Measurements from ENCODE around the gene BMERB1. TPM values are rescaled to one million over a fixed set of nuclear protein-coding genes. Genes with fewer than 3 reads are reported as not detected.
A peak's percentile ranks its signal among the peaks of the same experiment; 100 is the strongest.

The BMERB1 gene
- total and polyA plus RNA-seq, 9 of the 15 experiments (the other 6 are each of a cell fraction or from before 2014, with no cell fraction given): 0.29 to 2.9 (median 0.94) TPM

- no TSS peak for BruUV-seq (replicated peaks)
- no peaks in the 10 kb centered on the region for H3K79me2 ChIP-seq (ENCODE audit: control insufficient read depth, insufficient read depth, low read length)
- ATAC-seq (no peak), FAIRE-seq (no peak), DNase-seq (ENCODE audit: extremely low read depth in 1 of 4, low spot score in 3 of 4) (no peak)
- no peaks in the 10 kb centered on the region for H3K9me3 ChIP-seq (replicated peaks; ENCODE audit: control insufficient read depth, insufficient read depth, low read depth, low read length)
- H2AFZ ChIP-seq (ENCODE audit: low read depth, low read length): peak overlapping the region; percentile 83
- WGBS (ENCODE audit: insufficient coverage, low coverage, missing lambda C conversion rate): 36% methylated on average over 4 of the region's 4 CpGs
- POLR2A ChIA-PET: interaction anchor here (0.6 to 1.2 kb wide), 3 partner anchors 17 to 1194 kb away, joined by 4 read pairs; no protein-coding TSS in a partner anchor
- no peaks in the 10 kb centered on the region for H3K9me1 ChIP-seq (ENCODE audit: control insufficient read depth, insufficient read depth, low read length)
- intact Hi-C loops (cut with micrococcal nuclease) (no loop called here), in situ Hi-C loops (cut with MboI) (no loop called here)
- no peak overlapping the region for H3K9ac ChIP-seq (ENCODE audit: insufficient read depth in 1 of 2, low read depth in 2 of 2, low read length in 2 of 2)
- H3K4me3 ChIP-seq: no peak overlapping the region
- no peaks in the 10 kb centered on the region for H3K36me3 ChIP-seq (ENCODE audit: control insufficient read depth, insufficient read depth, low read length)
- no peak overlapping the region for H3K4me2 ChIP-seq (ENCODE audit: insufficient read depth, low read length)
- H3K4me1 ChIP-seq (replicated peaks in 1 of 2; ENCODE audit: control insufficient read depth in 2 of 2, insufficient read depth in 2 of 2, low read length in 2 of 2): peaks cover 34 to 51% of the 10 kb centered on the region in 2 experiments
- H4K20me1 ChIP-seq (replicated peaks; ENCODE audit: control insufficient read depth, insufficient read depth, low read length): no peaks in the 10 kb centered on the region
- H3K27me3 ChIP-seq (ENCODE audit: control insufficient read depth in 2 of 2, insufficient read depth in 2 of 2, low read length in 2 of 2): no peaks in the 10 kb centered on the region
- CTCF ChIA-PET (ENCODE audit: low intra/inter-chr PET ratio): no interaction called here
- no peak overlapping the region for H3K27ac ChIP-seq (ENCODE audit: extremely low read depth, low read depth, low read length)
- TF ChIP-seq L3MBTL2 (IDR thresholded peaks at IDR 0.05) (peak; percentile 69), MGA (IDR thresholded peaks at IDR 0.05) (peak; percentile 57), ARID3A (IDR thresholded peaks at IDR 0.05; ENCODE audit: borderline replicate concordance, low read depth, low read length) (no peak), E2F6 (IDR thresholded peaks at IDR 0.05; ENCODE audit: borderline replicate concordance in 1 of 2, extremely low read depth in 1 of 2, insufficient read depth in 1 of 2, insufficient read length in 1 of 2, low read depth in 1 of 2, low read length in 1 of 2, poor library complexity in 1 of 2, severe bottlenecking in 1 of 2) (peak in 1 of 2 experiments; percentile 39), THRB (CRISPR knock-in tag; conservative IDR thresholded peaks at IDR 0.05) (no peak)
Measured at GRCh38 chr16:15523939-15524338, 89.6 kb downstream of the BMERB1 start.

Data from K562 (cell line).